ENCODE results near the gene COQ7.

Gene COQ7

GRCh38 chr16:19105131-19105530 lies 37.7 kb downstream of the COQ7 start:
- DNase-seq (ENCODE audit: insufficient read length) = no peak
- TF ChIP-seq TAF1 (IDR thresholded peaks at IDR 0.05; ENCODE audit: borderline replicate concordance, low read depth, low read length) (no peak), POLR2A (IDR thresholded peaks at IDR 0.05; ENCODE audit: low read depth, low read length) (no peak), POLR2AphosphoS5 (IDR thresholded peaks at IDR 0.05; ENCODE audit: low read depth, low read length) (no peak)
- FAIRE-seq = no peak

- FAIRE-seq = no peak
- no peak for DNase-seq (ENCODE audit: insufficient read length)
Measured at GRCh38 chr16:19105891-19106624, 38.6 kb downstream of the COQ7 start.

GRCh38 chr16:19106625-19107020 lies 39.2 kb downstream of the COQ7 start:
- TF ChIP-seq TAF1 (IDR thresholded peaks at IDR 0.05; ENCODE audit: borderline replicate concordance, low read depth, low read length) (no peak), POLR2A (IDR thresholded peaks at IDR 0.05; ENCODE audit: low read depth, low read length) (no peak), POLR2AphosphoS5 (IDR thresholded peaks at IDR 0.05; ENCODE audit: low read depth, low read length) (no peak)
- FAIRE-seq (no peak), DNase-seq (ENCODE audit: insufficient read length) (no peak)

More at GRCh38 chr16:19105891-19106624, 38.6 kb downstream of the COQ7 start:
- no peak for TF ChIP-seq TAF1 (IDR thresholded peaks at IDR 0.05; ENCODE audit: borderline replicate concordance, low read depth, low read length)
- no peak for TF ChIP-seq POLR2A (IDR thresholded peaks at IDR 0.05; ENCODE audit: low read depth, low read length)
- TF ChIP-seq POLR2AphosphoS5 (IDR thresholded peaks at IDR 0.05; ENCODE audit: low read depth, low read length) = no peak

GRCh38 chr16:19108409-19109287 lies 41.2 kb downstream of the COQ7 start:
- FAIRE-seq (no peak), DNase-seq (ENCODE audit: insufficient read length) (no peak)
- TF ChIP-seq TAF1 (IDR thresholded peaks at IDR 0.05; ENCODE audit: borderline replicate concordance, low read depth, low read length) (no peak), POLR2AphosphoS5 (IDR thresholded peaks at IDR 0.05; ENCODE audit: low read depth, low read length) (no peak), POLR2A (IDR thresholded peaks at IDR 0.05; ENCODE audit: low read depth, low read length) (no peak)

GRCh38 chr16:19109288-19109664 lies 41.9 kb downstream of the COQ7 start:
- TF ChIP-seq POLR2AphosphoS5 (IDR thresholded peaks at IDR 0.05; ENCODE audit: low read depth, low read length) (no peak), TAF1 (IDR thresholded peaks at IDR 0.05; ENCODE audit: borderline replicate concordance, low read depth, low read length) (no peak), POLR2A (IDR thresholded peaks at IDR 0.05; ENCODE audit: low read depth, low read length) (no peak)
- FAIRE-seq = no peak
- no peak for DNase-seq (ENCODE audit: insufficient read length)

GRCh38 chr16:19110537-19111360 lies 43.3 kb downstream of the COQ7 start:
- FAIRE-seq (no peak), DNase-seq (ENCODE audit: insufficient read length) (no peak)
- TF ChIP-seq TAF1 (IDR thresholded peaks at IDR 0.05; ENCODE audit: borderline replicate concordance, low read depth, low read length) (no peak), POLR2A (IDR thresholded peaks at IDR 0.05; ENCODE audit: low read depth, low read length) (no peak), POLR2AphosphoS5 (IDR thresholded peaks at IDR 0.05; ENCODE audit: low read depth, low read length) (no peak)

- DNase-seq (ENCODE audit: insufficient read length) (no peak), FAIRE-seq (no peak)
- TF ChIP-seq POLR2A (IDR thresholded peaks at IDR 0.05; ENCODE audit: low read depth, low read length) (no peak), POLR2AphosphoS5 (IDR thresholded peaks at IDR 0.05; ENCODE audit: low read depth, low read length) (no peak), TAF1 (IDR thresholded peaks at IDR 0.05; ENCODE audit: borderline replicate concordance, low read depth, low read length) (no peak)
Measured at GRCh38 chr16:19112099-19112407, 44.6 kb downstream of the COQ7 start.

GRCh38 chr16:19113577-19114358 lies 46.4 kb downstream of the COQ7 start, which contains the start of gene ITPRIPL2:
Gene ITPRIPL2, plus strand, starts transcription at chr16:19113964. Its CDS starts 498 bp downstream, at chr16:19114462.
- no peak for TF ChIP-seq POLR2A (IDR thresholded peaks at IDR 0.05; ENCODE audit: low read depth, low read length)
- TF ChIP-seq POLR2AphosphoS5 (IDR thresholded peaks at IDR 0.05; ENCODE audit: low read depth, low read length) = no peak
- no peak for TF ChIP-seq TAF1 (IDR thresholded peaks at IDR 0.05; ENCODE audit: borderline replicate concordance, low read depth, low read length)
- FAIRE-seq (no peak), DNase-seq (ENCODE audit: insufficient read length) (peak; percentile 61)

- TF ChIP-seq POLR2AphosphoS5 (IDR thresholded peaks at IDR 0.05; ENCODE audit: low read depth, low read length) = no peak
- FAIRE-seq = no peak
- peak; percentile 43 for DNase-seq (ENCODE audit: insufficient read length)
Measured at GRCh38 chr16:19114359-19115147, 47.1 kb downstream of the COQ7 start.

Measured in GM12892 (cell line).